Upper lobe of right lung (tissue), 1 donor: ENCODE measurements around the gene CSTPP1. TPM values are rescaled to one million over a fixed set of nuclear protein-coding genes. Genes with fewer than 3 reads are reported as not detected.

Experiments used
- ATAC-seq: fragments of 200-7000 bp; cut with Tn5 transposase; one replicate; pipeline ENCODE4 v1.9.1; 2020; ENCODE audit warnings: mild to moderate bottlenecking, moderate library complexity
- DNase-seq: peaks from one replicate; pipeline ENCODE4 v3.0.0-alpha.2; 2020
- H3K27ac ChIP-seq: fragments of 200-600 bp; one replicate; pipeline ENCODE4 v1.8.0; 2022
- H3K27me3 ChIP-seq: fragments of 200-600 bp; one replicate; pipeline ENCODE4 v1.8.0; 2022; ENCODE audit warnings: mild to moderate bottlenecking
- H3K36me3 ChIP-seq: fragments of 200-600 bp; one replicate; pipeline ENCODE4 v1.8.0; 2022
- H3K4me1 ChIP-seq: fragments of 200-600 bp; one replicate; pipeline ENCODE4 v1.8.0; 2022
- H3K4me3 ChIP-seq: fragments of 200-600 bp; one replicate; pipeline ENCODE4 v1.8.0; 2022; ENCODE audit warnings: mild to moderate bottlenecking
- H3K9me3 ChIP-seq: fragments of 200-600 bp; one replicate; pipeline ENCODE4 v1.8.0; 2022
- CTCF ChIP-seq: fragments of 200-600 bp; IDR thresholded peaks from one replicate; pipeline ENCODE4 v1.8.0; 2022; ENCODE audit warnings: antibody characterized with exemption
- intact Hi-C: fragments of 100-400 bp; cut with DNase I; formaldehyde crosslinking; loops from one replicate; pipeline ENCODE4 v1.11.0; 2022
- total RNA-seq: library from RNA; stranded (reverse); fragmentation: NEBNext Ultra II Directional; extraction: Animal tissue kit (Norgen Biotek cat#: 25700); gene quantifications from one replicate; pipeline ENCODE4 v1.2.1, GENCODE V29; 2021
- donor health status: DM: no; HTN: yes; CAD: no; lungs with severe emphysema.

CSTPP1 gene
- total RNA-seq, 1 donor from 2014 or later: 26.2 TPM

GRCh38 chr11:46913484-46913883, 23.1 kb upstream of the CSTPP1 start:
- Histone ChIP-seq H3K27me3 (peaks cover 31% of the 10 kb centered on the region), H3K4me1 (peaks cover 15% of the 10 kb centered on the region), H3K4me3 (no peak overlapping the region), H3K9me3 (no peaks in the 10 kb centered on the region), H3K27ac (no peak overlapping the region), H3K36me3 (no peaks in the 10 kb centered on the region)
- ATAC-seq (no peak), DNase-seq (no peak)
- no peak for TF ChIP-seq CTCF
- intact Hi-C loops: no loop called here

- DNase-seq: no peak
- peak; percentile 48 for ATAC-seq
- H3K9me3 ChIP-seq: no peaks in the 10 kb centered on the region
- no peak overlapping the region for H3K4me3 ChIP-seq
- peaks cover 18% of the 10 kb centered on the region for H3K4me1 ChIP-seq
- TF ChIP-seq CTCF: no peak
- intact Hi-C loops: no loop called here
- H3K36me3 ChIP-seq: no peaks in the 10 kb centered on the region
- peak overlapping the region; percentile 13 for H3K27ac ChIP-seq
- peaks cover 31% of the 10 kb centered on the region for H3K27me3 ChIP-seq
Measured at GRCh38 chr11:46914363-46914762, 22.2 kb upstream of the CSTPP1 start.

- TF ChIP-seq CTCF: no peak
- H3K27me3 ChIP-seq: peaks cover 31% of the 10 kb centered on the region
- ATAC-seq: no peak
Measured at GRCh38 chr11:46914910-46915309, 21.7 kb upstream of the CSTPP1 start.

GRCh38 chr11:46916286-46917108, 20.1 kb upstream of the CSTPP1 start:
- intact Hi-C loops: no loop called here
- H3K27ac ChIP-seq: peak overlapping the region; percentile 68
- ATAC-seq: peak; percentile 60
- no peaks in the 10 kb centered on the region for H3K36me3 ChIP-seq
- peak overlapping the region; percentile 60 for H3K4me3 ChIP-seq
- no peaks in the 10 kb centered on the region for H3K9me3 ChIP-seq
- peak; percentile 25 for TF ChIP-seq CTCF
- no peak for DNase-seq
- H3K27me3 ChIP-seq: peaks cover 31% of the 10 kb centered on the region
- peaks cover 18% of the 10 kb centered on the region for H3K4me1 ChIP-seq

More at GRCh38 chr11:46914910-46915309, 21.7 kb upstream of the CSTPP1 start:
- Histone ChIP-seq H3K4me1 (peaks cover 18% of the 10 kb centered on the region), H3K36me3 (no peaks in the 10 kb centered on the region), H3K27ac (peak overlapping the region; percentile 13), H3K4me3 (no peak overlapping the region), H3K9me3 (no peaks in the 10 kb centered on the region)
- intact Hi-C loops: no loop called here
- no peak for DNase-seq

DNA sequence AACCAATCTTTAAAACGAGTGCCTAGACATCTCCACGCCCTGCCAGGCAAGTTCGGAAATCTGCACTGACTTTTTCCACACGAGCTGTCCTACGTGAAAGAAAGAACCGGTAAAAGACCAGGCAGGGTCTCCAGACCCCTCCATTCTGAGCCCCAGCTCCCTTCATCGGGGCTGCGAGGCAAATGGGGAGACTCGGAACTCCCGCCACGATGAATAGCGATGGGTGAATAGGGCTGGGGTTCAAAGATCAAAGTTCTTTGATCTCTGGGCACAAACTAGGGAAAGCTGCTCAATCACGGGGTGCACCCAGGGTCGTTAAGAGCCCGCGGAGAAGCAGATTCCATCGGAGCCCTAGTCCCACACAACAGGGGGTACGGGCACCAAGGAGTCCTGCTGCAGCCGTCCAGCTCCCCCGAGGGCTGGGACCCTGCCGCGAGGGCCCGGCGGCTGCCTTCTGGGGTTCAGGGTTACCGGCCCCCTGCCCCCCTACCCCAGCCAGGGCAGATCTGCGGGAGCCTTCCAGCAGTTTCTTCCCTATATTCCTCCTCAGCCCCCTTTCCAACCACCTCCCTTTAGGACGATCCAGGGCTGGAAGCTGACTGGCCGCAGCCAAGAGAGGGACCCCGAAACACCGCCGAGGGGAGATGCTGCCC, 19.3 kb upstream of the CSTPP1 start:
- Histone ChIP-seq H3K9me3 (no peaks in the 10 kb centered on the region), H3K27ac (peak overlapping the region; percentile 68), H3K36me3 (no peaks in the 10 kb centered on the region), H3K27me3 (peaks cover 31% of the 10 kb centered on the region), H3K4me1 (peaks cover 18% of the 10 kb centered on the region), H3K4me3 (peak overlapping the region; percentile 60)
- TF ChIP-seq CTCF: no peak
- ATAC-seq (no peak), DNase-seq (no peak)
- intact Hi-C loops: no loop called here
